Activated T-helper 17 cell treated with anti-CD3 and anti-CD28 coated beads, Interleukin-2, amount 50 U/mL, for 72 hours (primary cell): ENCODE measurements around the gene PRCC. TPM values are rescaled to one million over a fixed set of nuclear protein-coding genes. Genes with fewer than 3 reads are reported as not detected.

Source experiments
- ATAC-seq: fragments of 150-1000 bp; cut with Tn5 transposase; replicated peaks from 2 replicates; pipeline ENCODE4 v1.10.0; 2021; ENCODE audit warnings: mild to moderate bottlenecking, moderate library complexity
- H3K27ac Mint-ChIP-seq: one replicate; pipeline ENCODE4 v1.8.0; 2022; ENCODE audit warnings: mixed read lengths
- H3K27me3 Mint-ChIP-seq: one replicate; pipeline ENCODE4 v1.8.0; 2022; ENCODE audit warnings: mixed read lengths
- H3K36me3 Mint-ChIP-seq: one replicate; pipeline ENCODE4 v1.8.0; 2022; ENCODE audit warnings: low read depth, mild to moderate bottlenecking, mixed read lengths
- H3K4me1 Mint-ChIP-seq: one replicate; pipeline ENCODE4 v1.8.0; 2022; ENCODE audit warnings: mixed read lengths
- H3K4me3 Mint-ChIP-seq: one replicate; pipeline ENCODE4 v1.8.0; 2022; ENCODE audit warnings: mild to moderate bottlenecking, mixed read lengths
- H3K9me3 Mint-ChIP-seq: one replicate; pipeline ENCODE4 v1.8.0; 2022; ENCODE audit warnings: mixed read lengths
- total RNA-seq, 2 donors: library from RNA; stranded (reverse); gene quantifications; one replicate each; pipeline ENCODE4 v1.2.3, GENCODE V29; 2022

Gene PRCC
- total RNA-seq, 2 donors from 2014 or later = 54.0 to 76.7 TPM

DNA sequence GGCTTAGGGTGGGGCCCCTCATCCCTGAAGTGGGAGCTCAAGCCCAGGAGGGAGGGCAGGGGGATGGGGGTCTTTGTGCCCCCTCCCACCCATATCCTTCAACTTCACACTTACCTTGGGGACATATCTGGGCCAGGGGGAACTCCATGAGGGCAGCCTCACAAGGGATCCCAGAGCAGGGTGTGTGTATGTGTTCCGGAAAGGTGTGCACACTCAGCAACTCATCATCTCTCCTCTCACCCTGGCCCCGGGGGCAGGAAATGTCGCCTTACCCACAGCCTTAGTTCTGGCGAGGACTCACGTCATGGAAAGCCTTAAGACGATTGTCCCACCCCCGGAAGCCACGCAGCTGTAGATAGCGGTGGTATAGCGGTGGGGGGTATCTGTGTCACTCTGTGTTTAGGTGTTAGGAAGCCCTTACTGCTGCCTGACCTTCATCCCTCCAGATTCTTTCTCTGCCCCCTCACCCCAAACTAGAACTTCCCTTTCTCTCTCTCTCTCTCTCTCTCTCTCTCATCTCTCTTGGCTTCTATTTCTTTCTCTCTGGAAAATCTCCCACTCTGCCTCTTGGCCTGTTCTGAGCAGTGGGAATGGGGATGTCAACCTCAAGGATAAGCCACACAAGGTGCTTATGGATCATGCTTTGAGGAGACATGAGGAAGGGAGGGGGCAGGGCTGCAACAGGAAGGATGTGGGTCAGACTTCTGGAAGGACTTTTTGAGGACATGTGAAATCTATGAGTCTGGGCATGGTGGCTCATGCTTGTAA is 49.4 kb downstream of the PRCC start, which contains the start of gene SH2D2A:
TSS of gene SH2D2A (minus strand) at position 288 of the 768 bp plus-strand sequence. CDS start at position 148, 140 bp downstream.
- H3K36me3 Mint-ChIP-seq = peaks cover 55% of the 10 kb centered on the region
- H3K9me3 Mint-ChIP-seq = no peaks in the 10 kb centered on the region
- ATAC-seq = peak; percentile 89
- peak within 1 kb of the TSS; percentile 87 for H3K4me3 Mint-ChIP-seq
- no peaks in the 10 kb centered on the region for H3K27me3 Mint-ChIP-seq
- H3K27ac Mint-ChIP-seq = peak within 1 kb of the TSS; percentile 100
- peaks cover 33% of the 10 kb centered on the region for H3K4me1 Mint-ChIP-seq

DNA sequence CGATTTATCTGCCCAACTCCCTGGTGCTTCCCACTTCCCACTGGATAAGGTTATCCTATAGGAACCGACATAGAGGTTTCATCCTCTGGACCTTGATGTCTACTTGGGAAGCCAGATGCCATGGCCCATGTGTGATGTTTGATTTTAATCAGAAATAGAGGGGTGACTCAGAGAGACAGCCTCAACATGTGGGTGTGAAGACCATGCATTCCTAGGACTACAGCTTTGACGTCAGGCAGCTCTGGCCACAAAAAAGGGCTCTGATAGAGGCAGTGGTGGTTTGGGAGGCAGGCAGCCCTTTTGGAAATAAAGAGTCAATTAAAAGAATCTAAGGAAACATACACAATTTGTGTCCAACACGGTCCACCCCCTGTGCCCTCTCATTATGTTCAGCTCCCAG is 54.5 kb downstream of the PRCC start:
- peak; percentile 83 for ATAC-seq
- H3K27me3 Mint-ChIP-seq = no peaks in the 10 kb centered on the region
- peaks cover 4% of the 10 kb centered on the region for H3K36me3 Mint-ChIP-seq
- H3K4me3 Mint-ChIP-seq = peak overlapping the region; percentile 65
- peaks cover 24% of the 10 kb centered on the region for H3K4me1 Mint-ChIP-seq
- H3K27ac Mint-ChIP-seq = peak overlapping the region; percentile 63
- H3K9me3 Mint-ChIP-seq = no peaks in the 10 kb centered on the region

DNA sequence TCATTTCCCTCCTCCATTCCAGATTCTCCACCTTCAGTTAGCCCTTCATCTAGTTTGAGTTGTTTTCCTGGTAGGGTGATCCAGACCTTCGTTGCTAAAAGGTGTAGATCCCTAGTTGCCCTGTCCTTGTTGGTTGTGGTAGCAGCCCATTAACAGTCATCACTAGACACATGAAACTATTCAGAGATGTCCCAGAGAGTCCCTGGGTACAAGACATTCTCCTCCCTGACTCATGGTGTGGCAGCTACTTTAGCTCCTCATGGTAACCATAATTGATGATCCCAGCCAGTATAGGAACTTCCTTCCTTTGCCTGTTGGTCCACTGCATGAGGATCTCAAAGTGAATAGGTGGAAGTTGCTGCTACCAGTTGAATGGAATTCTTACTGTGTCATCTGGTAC is 55.3 kb downstream of the PRCC start:
- Mint-ChIP-seq H3K4me3 (peak overlapping the region; percentile 65), H3K27ac (peak overlapping the region; percentile 63), H3K9me3 (no peaks in the 10 kb centered on the region), H3K27me3 (no peaks in the 10 kb centered on the region), H3K4me1 (peaks cover 20% of the 10 kb centered on the region), H3K36me3 (no peaks in the 10 kb centered on the region)
- ATAC-seq = peak; percentile 64

DNA sequence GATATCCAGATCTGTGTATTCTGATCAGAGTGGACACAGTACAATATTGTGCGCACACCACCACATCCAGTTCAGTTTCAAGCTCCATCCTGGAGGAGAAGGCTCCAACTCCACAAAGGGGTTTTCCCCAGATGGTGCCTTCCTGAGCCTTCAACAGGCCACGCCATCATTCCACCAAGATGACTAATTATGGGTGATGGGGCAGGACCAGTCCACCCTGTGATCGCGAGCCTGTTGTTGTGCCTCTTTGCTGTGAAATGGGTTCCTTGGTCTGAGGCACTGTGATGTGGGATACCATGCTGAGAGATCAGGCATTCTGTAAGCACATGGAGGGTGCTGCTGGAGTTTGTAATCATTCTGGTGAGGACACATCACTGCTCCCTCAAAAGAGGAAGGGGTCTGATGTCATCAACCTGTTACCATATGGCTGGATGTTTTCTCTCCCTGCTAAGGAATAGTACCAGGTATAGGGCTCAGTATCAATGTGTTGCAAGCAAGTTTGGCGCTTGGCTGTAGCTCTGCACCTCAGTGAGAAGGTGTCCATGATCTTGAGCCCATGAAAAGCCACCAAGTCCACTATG is 56.0 kb downstream of the PRCC start:
- Mint-ChIP-seq H3K27me3 (no peaks in the 10 kb centered on the region), H3K4me1 (peaks cover 15% of the 10 kb centered on the region)
- ATAC-seq = peak; percentile 22

DNA sequence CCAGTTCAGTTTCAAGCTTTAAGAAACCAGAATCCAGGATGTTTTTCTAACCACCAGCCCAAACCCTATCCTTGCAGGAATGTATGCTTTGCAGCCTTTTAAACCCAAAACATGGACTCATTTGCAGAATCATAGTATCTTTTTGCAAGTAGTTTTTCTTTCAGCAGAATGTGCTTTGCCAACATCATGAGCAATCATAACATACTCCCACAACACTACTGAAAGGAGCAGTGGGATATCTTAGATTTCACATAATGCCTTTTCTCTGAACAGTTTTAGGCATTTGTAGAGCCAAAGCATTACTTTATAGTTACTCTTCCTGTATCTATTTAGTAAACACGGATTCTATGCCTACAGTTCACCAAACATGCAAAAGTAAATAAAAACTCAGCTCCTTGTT is 59.3 kb downstream of the PRCC start:
- Mint-ChIP-seq H3K9me3 (no peaks in the 10 kb centered on the region), H3K4me3 (no peak overlapping the region), H3K36me3 (no peaks in the 10 kb centered on the region), H3K4me1 (peaks cover 19% of the 10 kb centered on the region), H3K27me3 (peaks cover 8% of the 10 kb centered on the region), H3K27ac (no peak overlapping the region)
- ATAC-seq = no peak

More for the DNA sequence above, 56.0 kb downstream of the PRCC start:
- Mint-ChIP-seq H3K36me3 (no peaks in the 10 kb centered on the region), H3K4me3 (peak overlapping the region; percentile 65), H3K27ac (peak overlapping the region; percentile 63), H3K9me3 (no peaks in the 10 kb centered on the region)

DNA sequence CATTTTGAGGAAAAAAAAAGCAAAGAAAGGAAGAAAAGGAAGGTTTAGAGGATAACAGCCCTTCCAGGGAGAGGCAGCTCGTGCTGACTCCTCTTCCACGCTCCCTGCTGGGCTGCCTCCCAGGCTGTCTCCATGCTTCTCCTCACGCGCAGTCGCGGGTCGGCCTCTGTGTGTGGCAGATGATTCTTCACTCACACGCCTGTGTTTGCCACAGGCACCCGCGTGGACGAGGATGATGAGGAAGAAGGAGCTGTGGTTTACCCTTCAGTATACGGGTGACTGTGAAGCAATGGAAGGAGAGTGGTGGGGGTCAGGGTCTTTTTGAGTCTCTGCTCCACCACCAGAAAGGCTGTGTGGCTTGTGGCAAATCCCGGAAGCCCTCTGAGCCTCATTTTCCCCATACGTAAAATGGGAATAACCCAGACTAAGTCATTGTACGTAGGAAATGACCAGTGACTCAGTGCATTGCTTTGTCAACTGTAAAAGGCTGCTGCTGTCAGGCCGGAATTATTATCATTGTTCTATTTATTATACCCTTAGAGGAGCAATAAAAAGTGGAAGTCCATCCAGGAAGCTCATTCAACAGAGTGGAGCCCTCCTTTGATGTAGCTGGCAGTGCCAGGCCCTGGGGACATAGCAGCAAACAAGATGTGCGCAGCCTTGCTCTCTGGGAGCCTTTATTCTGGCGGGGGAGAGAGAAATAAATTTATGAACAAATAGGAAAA is 61.2 kb downstream of the PRCC start:
- peak overlapping the region; percentile 87 for H3K27ac Mint-ChIP-seq
- peaks cover 4% of the 10 kb centered on the region for H3K4me1 Mint-ChIP-seq
- peak; percentile 64 for ATAC-seq
- H3K4me3 Mint-ChIP-seq = peak overlapping the region; percentile 46
- no peaks in the 10 kb centered on the region for H3K9me3 Mint-ChIP-seq
- no peaks in the 10 kb centered on the region for H3K36me3 Mint-ChIP-seq
- H3K27me3 Mint-ChIP-seq = peaks cover 11% of the 10 kb centered on the region

DNA sequence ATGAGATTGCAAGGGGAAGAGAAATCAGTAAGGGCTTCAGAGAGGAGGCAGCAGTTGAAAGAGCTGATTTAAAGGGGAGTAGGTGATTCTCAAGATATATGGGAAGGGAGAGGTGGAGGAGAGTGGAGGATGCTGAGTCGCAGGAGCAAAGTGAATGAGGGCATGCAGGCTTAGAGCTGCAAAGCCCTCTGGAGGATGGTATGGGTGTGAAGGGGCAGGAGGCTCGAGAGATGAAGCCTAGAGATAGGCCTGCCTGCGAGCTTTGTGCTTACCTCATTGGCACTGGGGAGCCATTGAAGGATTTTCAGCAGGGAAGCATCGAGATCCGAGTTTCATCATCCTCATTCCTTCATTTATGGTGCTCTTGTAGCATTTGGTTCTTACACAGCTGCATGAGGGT is 65.1 kb downstream of the PRCC start:
- Mint-ChIP-seq H3K36me3 (no peaks in the 10 kb centered on the region), H3K4me3 (no peak overlapping the region), H3K27me3 (peaks cover 11% of the 10 kb centered on the region), H3K27ac (peak overlapping the region; percentile 6), H3K9me3 (no peaks in the 10 kb centered on the region), H3K4me1 (peaks cover 26% of the 10 kb centered on the region)
- ATAC-seq = no peak

DNA sequence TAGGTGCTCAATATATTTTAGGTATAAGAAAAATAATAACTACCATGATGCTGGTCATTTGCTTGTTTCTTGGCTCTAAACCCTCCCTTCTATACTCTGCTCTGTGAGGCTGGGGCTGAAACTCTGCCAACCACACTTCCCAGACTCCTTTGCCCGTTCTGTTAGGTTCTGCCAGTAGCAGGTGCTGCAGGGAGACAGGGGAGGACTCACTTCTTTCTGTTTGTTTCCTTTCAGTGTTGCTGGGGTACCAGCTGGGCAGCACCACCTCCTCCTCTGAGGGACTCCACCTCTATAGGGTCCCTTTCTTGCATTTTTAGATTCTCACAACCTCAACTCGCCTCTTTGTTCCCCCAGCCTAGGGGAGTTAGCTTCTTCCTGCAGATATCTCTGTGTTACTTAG is 66.3 kb downstream of the PRCC start:
- peak; percentile 7 for ATAC-seq
- Mint-ChIP-seq H3K4me1 (peaks cover 27% of the 10 kb centered on the region), H3K27ac (peak overlapping the region; percentile 40), H3K27me3 (peaks cover 11% of the 10 kb centered on the region), H3K4me3 (no peak overlapping the region), H3K36me3 (no peaks in the 10 kb centered on the region), H3K9me3 (no peaks in the 10 kb centered on the region)

DNA sequence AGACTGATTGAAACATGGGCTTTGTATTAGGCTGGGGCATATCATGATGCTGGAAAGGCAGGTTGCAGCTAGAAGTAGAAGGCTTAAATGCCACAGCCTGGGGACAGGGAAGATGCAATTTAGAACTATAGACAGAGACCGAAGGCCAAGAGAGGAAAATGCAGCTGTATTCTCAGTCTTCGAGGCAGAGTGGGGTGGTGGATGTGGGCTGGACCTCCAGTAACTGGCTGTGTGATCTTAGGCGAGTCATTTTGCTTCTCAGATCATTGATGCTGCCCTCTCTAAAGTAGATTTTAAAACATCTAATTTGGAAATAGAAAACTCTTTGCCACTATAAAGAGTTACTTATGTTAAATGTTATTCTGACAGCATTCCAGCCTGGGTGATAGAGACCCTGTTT is 67.0 kb downstream of the PRCC start:
- no peaks in the 10 kb centered on the region for H3K9me3 Mint-ChIP-seq
- ATAC-seq = peak; percentile 28
- peak overlapping the region; percentile 40 for H3K27ac Mint-ChIP-seq
- peaks cover 30% of the 10 kb centered on the region for H3K4me1 Mint-ChIP-seq
- H3K4me3 Mint-ChIP-seq = no peak overlapping the region
- no peaks in the 10 kb centered on the region for H3K36me3 Mint-ChIP-seq
- H3K27me3 Mint-ChIP-seq = peaks cover 7% of the 10 kb centered on the region

DNA sequence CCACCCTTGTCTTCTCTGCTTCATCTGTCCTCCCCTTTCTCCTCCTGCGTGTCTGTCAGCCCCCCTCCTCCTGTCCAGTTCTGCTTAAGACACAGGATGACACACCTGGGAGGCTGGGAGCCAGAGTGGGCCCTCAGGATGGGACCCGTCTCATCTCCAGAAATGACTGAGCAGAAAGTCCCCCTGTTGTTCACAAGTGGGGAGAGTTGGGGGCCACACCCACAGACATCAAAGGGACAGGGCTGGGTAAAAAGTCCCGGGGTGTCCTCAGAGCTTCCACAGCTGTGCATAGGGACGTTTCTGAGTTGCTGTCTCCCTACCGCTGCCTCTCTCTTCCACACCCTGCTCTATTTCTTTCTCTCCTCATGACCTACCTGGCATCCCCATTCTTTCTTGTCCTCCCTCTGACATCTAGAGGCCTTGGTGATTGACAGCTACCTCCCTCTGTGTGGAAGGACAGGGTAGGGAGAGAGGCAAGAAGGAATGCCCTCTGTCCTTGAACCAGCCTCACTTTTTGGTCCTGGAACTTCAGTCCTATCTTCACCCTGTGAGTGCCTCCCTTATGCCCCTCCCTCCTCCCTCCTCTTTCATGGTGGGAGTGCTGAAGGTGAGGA is 68.8 kb downstream of the PRCC start:
- peak; percentile 85 for ATAC-seq
- Mint-ChIP-seq H3K4me1 (peaks cover 27% of the 10 kb centered on the region), H3K4me3 (peak overlapping the region; percentile 40), H3K36me3 (no peaks in the 10 kb centered on the region), H3K27me3 (peaks cover 12% of the 10 kb centered on the region), H3K9me3 (no peaks in the 10 kb centered on the region), H3K27ac (peak overlapping the region; percentile 82)

DNA sequence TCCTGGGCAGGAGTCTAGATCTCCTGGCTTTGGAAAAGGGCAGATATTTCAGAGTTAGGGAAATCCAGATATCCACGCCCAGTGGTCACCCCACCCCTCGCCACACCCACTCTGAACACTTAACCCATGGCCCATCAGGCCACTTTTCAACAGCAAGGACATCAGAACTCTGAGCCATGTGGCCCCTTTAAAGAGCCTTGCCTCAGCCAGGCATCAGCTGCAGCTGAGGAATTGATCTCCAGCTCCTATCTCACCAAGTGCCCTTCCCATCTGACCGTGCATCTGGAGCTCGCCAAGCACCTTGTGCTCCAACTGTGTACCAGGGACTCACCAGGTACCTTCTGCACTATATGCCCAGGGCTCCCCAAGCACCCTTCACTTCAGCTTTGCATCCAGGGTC is 69.6 kb downstream of the PRCC start:
- Mint-ChIP-seq H3K4me1 (peaks cover 25% of the 10 kb centered on the region), H3K9me3 (no peaks in the 10 kb centered on the region), H3K27me3 (peaks cover 11% of the 10 kb centered on the region), H3K36me3 (no peaks in the 10 kb centered on the region), H3K4me3 (peak overlapping the region; percentile 40), H3K27ac (no peak overlapping the region)
- ATAC-seq = no peak

DNA sequence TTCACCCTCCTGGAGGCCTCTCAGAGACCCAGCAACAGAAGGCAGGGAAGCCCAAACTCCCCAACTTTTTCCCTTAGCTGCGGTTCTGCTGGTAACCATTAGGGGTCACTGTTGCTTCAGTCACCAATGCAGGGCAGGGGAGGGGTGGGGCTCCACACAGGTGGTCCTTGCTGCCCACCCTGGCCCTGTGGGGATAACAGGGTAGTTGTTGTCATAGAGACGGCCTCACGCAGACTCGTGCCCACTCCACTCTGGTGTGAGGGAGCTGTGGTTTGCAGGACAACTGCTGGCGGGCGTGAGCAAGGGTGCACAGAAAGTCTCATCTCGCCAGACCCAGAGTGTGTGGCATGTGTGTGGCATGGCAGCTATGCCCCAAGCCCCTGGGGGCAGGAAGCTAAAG is 71.6 kb downstream of the PRCC start:
- Mint-ChIP-seq H3K27me3 (peaks cover 20% of the 10 kb centered on the region), H3K4me1 (peaks cover 23% of the 10 kb centered on the region), H3K36me3 (no peaks in the 10 kb centered on the region), H3K27ac (peak overlapping the region; percentile 49), H3K9me3 (no peaks in the 10 kb centered on the region), H3K4me3 (no peak overlapping the region)
- peak; percentile 22 for ATAC-seq

DNA sequence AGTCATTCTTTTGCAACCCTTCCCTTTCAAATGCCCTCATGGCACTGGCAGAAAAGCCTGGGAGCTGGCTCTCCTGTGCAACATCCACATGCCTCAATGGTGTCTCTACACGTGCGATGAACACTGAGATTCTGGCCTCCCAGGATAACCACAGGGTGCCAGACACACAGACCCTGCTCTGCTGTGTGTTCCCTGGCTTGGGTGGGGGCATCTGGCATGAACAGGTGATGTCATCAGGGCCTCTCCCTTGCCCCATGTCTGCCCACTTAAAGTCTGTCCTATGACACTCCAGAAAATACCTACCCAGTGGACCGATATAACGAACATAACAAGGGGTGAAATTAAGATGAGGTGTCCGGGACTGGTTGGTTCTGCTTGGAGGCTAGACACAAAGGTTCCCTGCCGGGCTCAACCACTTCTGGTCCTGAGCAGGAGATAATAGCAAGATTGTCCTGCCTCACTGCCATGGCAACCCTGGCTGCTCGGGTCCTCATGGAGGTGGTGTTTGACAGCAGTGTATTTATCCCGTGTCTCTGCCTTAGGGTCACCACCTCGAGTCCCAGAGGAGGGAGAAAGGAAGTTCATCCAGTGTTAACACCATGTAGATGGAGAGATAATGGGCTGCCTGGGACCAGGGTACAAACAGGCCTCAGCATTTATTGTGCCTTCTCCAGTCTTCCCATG is 72.2 kb downstream of the PRCC start:
- Mint-ChIP-seq H3K36me3 (no peaks in the 10 kb centered on the region), H3K27me3 (peaks cover 23% of the 10 kb centered on the region), H3K4me1 (peaks cover 17% of the 10 kb centered on the region), H3K27ac (no peak overlapping the region), H3K9me3 (no peaks in the 10 kb centered on the region), H3K4me3 (no peak overlapping the region)
- ATAC-seq = no peak
